AG09319 (cell line): Measurements from ENCODE around the gene PDGFB.

ENCODE experiments used
- DNase-seq: peaks from one replicate; pipeline ENCODE4 v3.0.0-alpha.2; 2010; ENCODE audit warnings: low read depth; ENCODE audit errors: extremely low read depth
- CTCF ChIP-seq: IDR thresholded peaks from 2 replicates; pipeline ENCODE4 v1.5.1; 2011; ENCODE audit warnings: low read depth, mild to moderate bottlenecking, inconsistent platforms, low read length, moderate library complexity

The PDGFB gene

GRCh38 chr22:39263626-39264348 lies 19.0 kb upstream of the PDGFB start:
- no peak for DNase-seq
- no peak for TF ChIP-seq CTCF

- DNase-seq = no peak
Observed at GRCh38 chr22:39259666-39260065, 14.9 kb upstream of the PDGFB start.

GRCh38 chr22:39257901-39258475 lies 13.2 kb upstream of the PDGFB start:
- no peak for DNase-seq
- TF ChIP-seq CTCF = no peak

More at GRCh38 chr22:39259666-39260065, 14.9 kb upstream of the PDGFB start:
- TF ChIP-seq CTCF = no peak

GRCh38 chr22:39256979-39257378 lies 12.2 kb upstream of the PDGFB start:
- DNase-seq = no peak
- no peak for TF ChIP-seq CTCF

GRCh38 chr22:39256186-39256552 lies 11.4 kb upstream of the PDGFB start:
- DNase-seq = no peak
- TF ChIP-seq CTCF = no peak

GRCh38 chr22:39255449-39256185 lies 10.8 kb upstream of the PDGFB start:
- DNase-seq = no peak
- no peak for TF ChIP-seq CTCF

GRCh38 chr22:39254789-39255298 lies 10.1 kb upstream of the PDGFB start:
- no peak for DNase-seq
- no peak for TF ChIP-seq CTCF
